Adrenal gland (tissue), 12 donors: Measurements from ENCODE around the gene AUTS2. TPM values are rescaled to one million over a fixed set of nuclear protein-coding genes. Genes with fewer than 3 reads are reported as not detected.

Experiments
- DNase-seq, 7 donors: peaks; one replicate each; pipeline ENCODE4 v3.0.0-alpha.2; 2019 to 2020
- H3K27ac ChIP-seq, 5 donors: fragments of 200-600 bp; sonication (generic) in 4 of 5; 1 replicate in 3 of 5; 2 replicates in 2 of 5; pipeline versions ENCODE4 v1.5.1 to v1.8.0; 2016 to 2020; ENCODE audit warnings: mild to moderate bottlenecking in 1 of 5
- H3K27me3 ChIP-seq: fragments of 200-600 bp; 2 replicates; pipeline ENCODE4 v1.8.0; 2021
- H3K36me3 ChIP-seq, 2 donors: fragments of 200-600 bp; replicated peaks in 1 of 2; 1 replicate in 1 of 2; 2 replicates in 1 of 2; pipeline versions ENCODE4 v1.5.1 to v1.8.0; 2018 to 2022
- H3K4me1 ChIP-seq, 2 donors: fragments of 200-600 bp; replicated peaks in 1 of 2; 1 replicate in 1 of 2; 2 replicates in 1 of 2; pipeline versions ENCODE4 v1.5.1 to v1.8.0; 2018 to 2021
- H3K4me3 ChIP-seq, 4 donors: fragments of 200-600 bp; sonication (generic) in 3 of 4; one replicate each; pipeline ENCODE4 v1.5.1; 2016 to 2018
- H3K9me3 ChIP-seq, 3 donors: fragments of 200-600 bp; sonication (generic) in 1 of 3; replicated peaks in 1 of 3; 1 replicate in 2 of 3; 2 replicates in 1 of 3; pipeline versions ENCODE4 v1.5.1 to v1.8.0; 2016 to 2021
- CTCF ChIP-seq, 6 experiments: fragments of 450-650 bp in 4 of 6; fragments of 200-600 bp in 2 of 6; sonication (generic) in 1 of 6; IDR thresholded peaks; 1 replicate in 5 of 6; 2 replicates in 1 of 6; pipeline versions ENCODE4 v1.5.1 to v1.8.0; 2016 to 2021; ENCODE audit warnings: antibody characterized with exemption in 6 of 6, mild to moderate bottlenecking in 2 of 6, moderate library complexity in 1 of 6
- POLR2A ChIP-seq, 2 donors: fragments of 450-650 bp; IDR thresholded peaks; one replicate each; pipeline ENCODE4 v1.6.1; 2017; ENCODE audit warnings: antibody characterized with exemption in 2 of 2, mild to moderate bottlenecking in 2 of 2, moderate library complexity in 1 of 2
- WGBS, 4 donors: extraction: QIAGEN DNeasy Blood & Tissue Kit in 2 of 4; methylation state at CpG; one replicate each; pipeline versions ENCODE4 v1.1.5 to v1.1.7; 2013 to 2017; 5-methylcytosine and 5-hydroxymethylcytosine counted together
- intact Hi-C, 2 donors: fragments of 100-400 bp; cut with DNase I; formaldehyde crosslinking; loops; one replicate each; pipeline versions ENCODE4 v1.14.1 to v1.15.0; 2022 to 2023
- polyA plus RNA-seq, 3 donors: library from polyadenylated mRNA; stranded (reverse); fragments of 200-250 nt in 2 of 3; fragments of 350-450 nt in 1 of 3; fragmentation: Illumina TruSeq in 1 of 3; extraction: RNeasy Lipid Tissue Mini Kit (QIAGEN cat#74804) in 1 of 3; gene quantifications; one replicate each; pipeline ENCODE4 v1.2.3, GENCODE V29; 2013 to 2014
- total RNA-seq, 9 donors: library from RNA; depleted of rRNA in 4 of 9; stranded (reverse); fragments of >200 nt in 4 of 9; fragments of 120-200 nt in 1 of 9; fragmentation: NEBNext Ultra II Directional in 1 of 9; extraction: Animal tissue kit (Norgen Biotek cat#: 25700) in 1 of 9; gene quantifications; one replicate each; pipeline versions ENCODE4 v1.1.0 to v1.2.4, GENCODE V29; 2013 to 2023
- donor health status: healthy with polysubstance abuse.
- donor health status: Bipolar disorder and iron deficiency.
- donor health status: DM: yes; HTN: yes; CAD: no.
- donor health status: DM: no; HTN: no; CAD: no.
- donor health status: DM: no; HTN: no; CAD: no.
- donor health status: DM: yes; HTN: yes; CAD: no.

Gene AUTS2
- total and polyA plus RNA-seq, 12 donors: 6.4 to 44.0 (median 15.2) TPM

- Histone ChIP-seq H3K27me3 (no peaks in the 10 kb centered on the region), H3K36me3 (no peaks in the 10 kb centered on the region), H3K27ac (no peak overlapping the region), H3K9me3 (no peaks in the 10 kb centered on the region), H3K4me1 (peaks cover 0 to 13% of the 10 kb centered on the region in 2 donors), H3K4me3 (no peak overlapping the region)
- intact Hi-C loops: no loop called here
- TF ChIP-seq CTCF (IDR thresholded peaks at IDR 0.05) (no peak), POLR2A (IDR thresholded peaks at IDR 0.05) (no peak)
- DNase-seq: no peak
- WGBS, 4 donors: 91 to 94% (median 93%) methylated on average over 3 of the region's 3 CpGs
Observed at GRCh38 chr7:70037171-70037933, 439.1 kb downstream of the AUTS2 start.

- no peak overlapping the region for H3K27ac ChIP-seq
- intact Hi-C loops: loop anchor here in 1 of 2 donors (10.0 kb wide), 1 partner anchor 655 kb away; no protein-coding TSS in a partner anchor
- 91 to 98% (median 96%) methylated on average over 3 of the region's 3 CpGs for WGBS, 4 donors
- H3K36me3 ChIP-seq: no peaks in the 10 kb centered on the region
- no peaks in the 10 kb centered on the region for H3K9me3 ChIP-seq
- TF ChIP-seq CTCF (IDR thresholded peaks at IDR 0.05): no peak
- TF ChIP-seq POLR2A (IDR thresholded peaks at IDR 0.05): no peak
- H3K4me1 ChIP-seq: peaks cover 0 to 22% of the 10 kb centered on the region in 2 donors
- H3K4me3 ChIP-seq: no peak overlapping the region
- DNase-seq: no peak
- H3K27me3 ChIP-seq: no peaks in the 10 kb centered on the region
Observed at GRCh38 chr7:70040051-70040450, 441.8 kb downstream of the AUTS2 start.

GRCh38 chr7:70040970-70041766 is 442.9 kb downstream of the AUTS2 start:
- Histone ChIP-seq H3K4me3 (no peak overlapping the region), H3K36me3 (no peaks in the 10 kb centered on the region), H3K27me3 (no peaks in the 10 kb centered on the region), H3K27ac (no peak overlapping the region), H3K9me3 (no peaks in the 10 kb centered on the region), H3K4me1 (peaks cover 0 to 22% of the 10 kb centered on the region in 2 donors)
- TF ChIP-seq CTCF (IDR thresholded peaks at IDR 0.05) (peak; percentile 12 to 56 (median 38)), POLR2A (IDR thresholded peaks at IDR 0.05) (no peak)
- no peak for DNase-seq
- intact Hi-C loops: loop anchor here in 1 of 2 donors (10.0 kb wide), 1 partner anchor 654 kb away; no protein-coding TSS in a partner anchor

GRCh38 chr7:70042533-70042932 is 444.3 kb downstream of the AUTS2 start:
- Histone ChIP-seq H3K4me1 (peaks cover 0 to 22% of the 10 kb centered on the region in 2 donors), H3K36me3 (no peaks in the 10 kb centered on the region), H3K9me3 (no peaks in the 10 kb centered on the region), H3K27me3 (no peaks in the 10 kb centered on the region), H3K27ac (peak overlapping the region in 2 of 5 donors; percentile 34 to 63), H3K4me3 (no peak overlapping the region)
- intact Hi-C loops: loop anchor here in 1 of 2 donors (10.0 kb wide), 1 partner anchor 652 kb away; no protein-coding TSS in a partner anchor
- DNase-seq: peak in 3 of 7 donors; percentile 12 to 39 (median 38)
- WGBS, 4 donors: 11 to 19% (median 15%) methylated on average over 3 of the region's 3 CpGs
- peak in 5 of 6 experiments; percentile 41 to 62 (median 46) for TF ChIP-seq CTCF (IDR thresholded peaks at IDR 0.05)
- TF ChIP-seq POLR2A (IDR thresholded peaks at IDR 0.05): no peak
